MCF 10A (cell line): Measurements from ENCODE around the gene RPS6KC1. TPM values are rescaled to one million over a fixed set of nuclear protein-coding genes. Genes with fewer than 3 reads are reported as not detected.
A peak's percentile ranks its signal among the peaks of the same experiment; 100 is the strongest.

ENCODE experiments used
- BruUV-seq: library from RNA; stranded (reverse); fragments of 400-500 nt; replicated peaks from 2 replicates; lab custom pipeline; 2021; lab: Mats Ljungman, UMichigan
- CTCF ChIA-PET: fragments of 300-600 bp; sonication (Branson Sonifier 250); formaldehyde crosslinking; extraction: SDS; loops from one replicate; lab custom pipeline; 2021; ENCODE audit warnings: antibody characterized with exemption, inconsistent platforms; lab: Yijun Ruan, JAX
- POLR2A ChIA-PET: fragments of 300-600, 350-650 bp; sonication (Branson Sonifier 250); formaldehyde crosslinking; extraction: SDS; loops from one replicate; lab custom pipeline; 2020; ENCODE audit warnings: antibody characterized with exemption, inconsistent platforms; lab: Yijun Ruan, JAX
- DNase-seq: peaks from one replicate; pipeline ENCODE4 v3.0.0-alpha.2; 2018; ENCODE audit not compliant: unreplicated experiment
- H3K27ac Mint-ChIP-seq: one replicate; pipeline ENCODE4 v1.8.0; 2022; ENCODE audit warnings: mild to moderate bottlenecking, low read depth, mixed read lengths; ENCODE audit not compliant: unreplicated experiment
- H3K27me3 Mint-ChIP-seq: one replicate; pipeline ENCODE4 v1.8.0; 2022; ENCODE audit warnings: mixed read lengths; ENCODE audit not compliant: insufficient read depth, unreplicated experiment
- H3K36me3 Mint-ChIP-seq: one replicate; pipeline ENCODE4 v1.8.0; 2022; ENCODE audit warnings: mild to moderate bottlenecking, moderate library complexity, mixed read lengths; ENCODE audit not compliant: insufficient read depth, unreplicated experiment
- H3K4me1 Mint-ChIP-seq: one replicate; pipeline ENCODE4 v1.8.0; 2022; ENCODE audit warnings: mixed read lengths; ENCODE audit not compliant: insufficient read depth, unreplicated experiment
- H3K4me3 Mint-ChIP-seq: one replicate; pipeline ENCODE4 v1.8.0; 2022; ENCODE audit warnings: mild to moderate bottlenecking, moderate library complexity, mixed read lengths; ENCODE audit not compliant: unreplicated experiment
- H3K9me3 Mint-ChIP-seq: one replicate; pipeline ENCODE4 v1.8.0; 2022; ENCODE audit warnings: mixed read lengths; ENCODE audit not compliant: unreplicated experiment
- intact Hi-C: fragments of 100-400 bp; cut with micrococcal nuclease; formaldehyde crosslinking; loops from 2 replicates; pipeline ENCODE4 v1.14.1; 2022
- total RNA-seq: library from RNA; stranded (reverse); gene quantifications from 2 replicates; pipeline ENCODE4 v1.2.3, GENCODE V29; 2022
- TF ChIP-seq, protein P1 (sequence below): fragments of 200-600 bp; IDR thresholded peaks from one replicate; pipeline ENCODE4 v1.8.0; 2022; ENCODE audit warnings: antibody characterized with exemption, mild to moderate bottlenecking; ENCODE audit not compliant: unreplicated experiment

RPS6KC1 gene
- total RNA-seq, 1 experiment from 2014 or later: 24.5 TPM

- peaks cover 15% of the 10 kb centered on the region for H3K36me3 Mint-ChIP-seq
- TF ChIP-seq, protein P1, sequence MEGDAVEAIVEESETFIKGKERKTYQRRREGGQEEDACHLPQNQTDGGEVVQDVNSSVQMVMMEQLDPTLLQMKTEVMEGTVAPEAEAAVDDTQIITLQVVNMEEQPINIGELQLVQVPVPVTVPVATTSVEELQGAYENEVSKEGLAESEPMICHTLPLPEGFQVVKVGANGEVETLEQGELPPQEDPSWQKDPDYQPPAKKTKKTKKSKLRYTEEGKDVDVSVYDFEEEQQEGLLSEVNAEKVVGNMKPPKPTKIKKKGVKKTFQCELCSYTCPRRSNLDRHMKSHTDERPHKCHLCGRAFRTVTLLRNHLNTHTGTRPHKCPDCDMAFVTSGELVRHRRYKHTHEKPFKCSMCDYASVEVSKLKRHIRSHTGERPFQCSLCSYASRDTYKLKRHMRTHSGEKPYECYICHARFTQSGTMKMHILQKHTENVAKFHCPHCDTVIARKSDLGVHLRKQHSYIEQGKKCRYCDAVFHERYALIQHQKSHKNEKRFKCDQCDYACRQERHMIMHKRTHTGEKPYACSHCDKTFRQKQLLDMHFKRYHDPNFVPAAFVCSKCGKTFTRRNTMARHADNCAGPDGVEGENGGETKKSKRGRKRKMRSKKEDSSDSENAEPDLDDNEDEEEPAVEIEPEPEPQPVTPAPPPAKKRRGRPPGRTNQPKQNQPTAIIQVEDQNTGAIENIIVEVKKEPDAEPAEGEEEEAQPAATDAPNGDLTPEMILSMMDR: no peak
- H3K4me1 Mint-ChIP-seq: peaks cover 28% of the 10 kb centered on the region
- H3K4me3 Mint-ChIP-seq: no peak overlapping the region
- intact Hi-C loops: loop anchor here (10.0 kb wide), 1 partner anchor 259 kb away; the partner anchor contains the start of genes NSL1 and TATDN3
- POLR2A ChIA-PET: interaction anchor here (0.7 to 1.9 kb wide), 4 partner anchors 15 to 202 kb away, joined by 3 to 7 read pairs (median 4); partner anchors contain the start of gene ANGEL2
- no peak overlapping the region for H3K27ac Mint-ChIP-seq
- H3K9me3 Mint-ChIP-seq: peaks cover 8% of the 10 kb centered on the region
- no peaks in the 10 kb centered on the region for H3K27me3 Mint-ChIP-seq
- no peak for DNase-seq
- BruUV-seq: no TSS peak
- CTCF ChIA-PET: interaction anchor here (0.6 to 1.0 kb wide), 2 partner anchors 42 to 303 kb away, joined by 3 to 4 read pairs; no protein-coding TSS in a partner anchor
These were observed 3.1 kb downstream of the RPS6KC1 start for GRCh38 chr1:213054142-213054541.

DNA sequence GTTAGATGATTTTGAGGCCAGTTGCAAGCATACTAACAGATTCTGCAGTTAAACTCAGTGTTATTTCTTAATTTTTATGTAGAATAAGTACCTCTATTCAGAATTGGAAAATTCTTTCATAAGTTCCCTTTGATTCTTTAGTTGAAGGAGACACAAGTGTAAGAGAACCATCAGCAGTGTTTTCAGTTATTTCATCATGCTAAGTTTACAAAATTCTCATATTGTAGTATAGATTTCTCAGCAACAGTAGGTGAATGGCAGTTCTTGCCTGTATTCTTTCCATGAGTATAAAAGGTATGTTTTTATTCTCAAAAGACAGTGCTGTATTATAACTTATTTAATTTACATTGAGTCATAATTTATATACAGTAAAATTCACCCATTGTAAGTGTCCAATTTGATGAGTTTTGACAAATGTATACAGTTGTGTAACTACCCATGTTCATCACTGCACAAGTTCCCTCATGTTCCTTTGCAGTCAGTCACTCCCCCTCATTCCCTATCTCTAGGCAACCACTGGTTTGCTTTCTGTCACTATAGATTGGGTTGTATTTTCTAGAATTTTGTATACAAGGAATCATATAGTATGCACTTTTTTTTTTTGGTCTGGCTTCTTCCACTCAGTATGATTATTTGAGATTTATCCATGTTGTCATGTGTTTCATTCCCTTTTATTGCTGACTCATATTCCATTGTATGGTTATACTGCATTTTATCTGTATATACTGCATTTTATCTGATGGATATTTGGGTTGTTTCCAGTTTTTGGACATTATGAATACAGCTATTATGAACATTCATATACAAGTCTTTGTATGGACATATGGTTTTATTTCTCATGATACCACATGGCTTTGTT lies 3.9 kb downstream of the RPS6KC1 start:
- POLR2A ChIA-PET: interaction anchor here (0.6 to 2.4 kb wide), 9 partner anchors 12 to 1222 kb away, joined by 3 to 10 read pairs (median 4); partner anchors contain the start of genes ANGEL2 and FLVCR1
- H3K27me3 Mint-ChIP-seq: no peaks in the 10 kb centered on the region
- H3K27ac Mint-ChIP-seq: no peak overlapping the region
- TF ChIP-seq, protein P1: no peak
- H3K36me3 Mint-ChIP-seq: peaks cover 14% of the 10 kb centered on the region
- H3K9me3 Mint-ChIP-seq: peaks cover 7% of the 10 kb centered on the region
- BruUV-seq: no TSS peak
- H3K4me3 Mint-ChIP-seq: no peak overlapping the region
- peaks cover 28% of the 10 kb centered on the region for H3K4me1 Mint-ChIP-seq
- CTCF ChIA-PET: interaction anchor here (0.5 to 2.8 kb wide), 11 partner anchors 12 to 1422 kb away, joined by 3 to 16 read pairs (median 4); partner anchors contain the start of genes NSL1 and TATDN3
- peak; percentile 66 for DNase-seq
- intact Hi-C loops: loop anchor here (10.0 kb wide), 1 partner anchor 260 kb away; the partner anchor contains the start of genes NSL1 and TATDN3

DNA sequence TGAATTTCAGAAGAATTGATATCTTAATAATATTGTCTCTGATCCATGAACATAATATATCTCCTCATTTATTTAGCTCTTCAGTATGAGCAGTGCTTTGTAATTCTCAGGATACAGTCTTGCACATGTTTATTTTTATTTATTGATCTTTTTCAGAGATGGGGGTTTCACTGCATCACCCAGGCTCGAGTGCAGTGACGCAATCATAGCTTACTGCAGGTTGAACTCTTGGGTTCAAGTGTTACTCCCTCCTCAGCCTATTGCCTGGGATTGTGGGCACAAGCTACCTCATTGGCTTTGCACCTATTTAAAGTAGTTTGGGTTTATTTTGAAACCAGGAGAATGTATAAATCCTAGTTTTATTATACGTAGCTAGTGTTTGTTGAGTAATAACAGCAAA lies 4.7 kb downstream of the RPS6KC1 start:
- no peaks in the 10 kb centered on the region for H3K9me3 Mint-ChIP-seq
- ChIA-PET POLR2A (interaction anchor here (0.6 to 2.4 kb wide), 7 partner anchors 10 to 1221 kb away, joined by 3 to 10 read pairs (median 4); partner anchors contain the start of genes ANGEL2 and FLVCR1), CTCF (interaction anchor here (0.5 to 2.8 kb wide), 10 partner anchors 11 to 1274 kb away, joined by 3 to 16 read pairs (median 4); partner anchors contain the start of genes NSL1 and TATDN3)
- no peaks in the 10 kb centered on the region for H3K27me3 Mint-ChIP-seq
- BruUV-seq: no TSS peak
- no peak overlapping the region for H3K27ac Mint-ChIP-seq
- H3K4me1 Mint-ChIP-seq: peaks cover 20% of the 10 kb centered on the region
- DNase-seq: no peak
- TF ChIP-seq, protein P1: no peak
- H3K4me3 Mint-ChIP-seq: no peak overlapping the region
- intact Hi-C loops: loop anchor here (10.0 kb wide), 1 partner anchor 261 kb away; the partner anchor contains the start of genes NSL1 and TATDN3
- peaks cover 6% of the 10 kb centered on the region for H3K36me3 Mint-ChIP-seq
